ENCODE data around the gene CDK10.

DNA sequence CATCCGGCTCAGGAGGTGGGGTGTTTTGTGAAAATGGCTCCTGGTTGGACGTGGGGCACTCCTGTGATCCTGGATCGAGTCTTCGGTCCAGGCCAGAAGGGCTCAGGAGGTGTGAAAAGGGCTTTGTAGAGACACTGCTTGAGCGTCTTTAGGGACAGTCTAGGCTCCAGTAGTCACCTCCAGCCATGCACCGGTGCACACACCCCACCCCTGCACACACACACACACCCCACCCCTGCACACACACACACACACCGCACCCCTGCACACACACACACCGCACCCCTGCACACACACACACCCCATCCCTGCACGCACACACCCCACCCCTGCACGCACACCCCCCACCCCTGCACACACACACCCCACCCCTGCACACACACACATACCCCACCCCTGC is 48.0 kb upstream of the CDK10 start:
- TF ChIP-seq RAD21 (IDR thresholded peaks at IDR 0.05; ENCODE audit: low read depth) (no peak), FOXM1 (IDR thresholded peaks at IDR 0.05; ENCODE audit: borderline replicate concordance, low read depth) (no peak), MAX (IDR thresholded peaks at IDR 0.05) (no peak), REST (IDR thresholded peaks at IDR 0.05; ENCODE audit: low read depth) (no peak), EP300 (IDR thresholded peaks at IDR 0.05; ENCODE audit: borderline replicate concordance) (no peak)

Measured in Ishikawa (cell line).